Ammon's horn (tissue), 1 donor: ENCODE data around the gene CDC45.
"Not testable (repeated sequence)": the region's sequence is repeated elsewhere in the genome, so short reads cannot be mapped to it uniquely, and the experiment has no call there.

Experiments
- DNase-seq: peaks from one replicate; pipeline ENCODE4 v3.0.0-alpha.2; 2016; ENCODE audit warnings: low spot score

The CDC45 gene

GRCh38 chr22:19479355-19480172 lies at the start of gene CDC45:
CDC45 (plus strand) TSS chr22:19479920; CDS start chr22:19479969, 49 bp downstream.
- peak; percentile 99 for DNase-seq

- no peak for DNase-seq
These were observed 49.5 kb upstream of the CDC45 start for GRCh38 chr22:19429950-19430889.

- DNase-seq, result no peak
These were observed 48.7 kb upstream of the CDC45 start for GRCh38 chr22:19430890-19431541.

- DNase-seq, result peak; percentile 77
These were observed 48.0 kb upstream of the CDC45 start, which contains the start of gene HIRA for GRCh38 chr22:19431649-19432132. HIRA (minus strand) TSS chr22:19431733; CDS start chr22:19431476, 257 bp downstream.

- peak; percentile 98 for DNase-seq
These were observed 47.4 kb upstream of the CDC45 start, which contains the start of gene MRPL40 for GRCh38 chr22:19432133-19432851. MRPL40 (plus strand) TSS chr22:19432545; CDS start chr22:19432555, 10 bp downstream.

- no peak for DNase-seq
These were observed 45.3 kb upstream of the CDC45 start for GRCh38 chr22:19434401-19434800.

GRCh38 chr22:19434829-19435580 lies 44.7 kb upstream of the CDC45 start:
- DNase-seq, result no peak

- not testable (repeated sequence) for DNase-seq
These were observed 43.1 kb upstream of the CDC45 start for GRCh38 chr22:19436444-19437161.

GRCh38 chr22:19438298-19438697 lies 41.4 kb upstream of the CDC45 start:
- DNase-seq, result no peak

GRCh38 chr22:19440411-19441195 lies 39.1 kb upstream of the CDC45 start:
- no peak for DNase-seq

GRCh38 chr22:19442166-19442565 lies 37.6 kb upstream of the CDC45 start:
- DNase-seq, result no peak

GRCh38 chr22:19443544-19444211 lies 36.0 kb upstream of the CDC45 start:
- DNase-seq, result no peak

- DNase-seq, result not testable (repeated sequence)
These were observed 34.3 kb upstream of the CDC45 start for GRCh38 chr22:19445279-19445982.

GRCh38 chr22:19446603-19447329 lies 33.0 kb upstream of the CDC45 start:
- DNase-seq, result no peak

GRCh38 chr22:19447330-19448075 lies 32.2 kb upstream of the CDC45 start, which contains the start of gene C22orf39:
C22orf39 (minus strand) TSS chr22:19447711; CDS start chr22:19447688, 23 bp downstream.
- DNase-seq, result peak; percentile 98

- DNase-seq, result peak; percentile 45
These were observed 31.6 kb upstream of the CDC45 start for GRCh38 chr22:19448076-19448607.
